Pancreas (tissue), 10 donors: ENCODE data around the gene IRAK2. TPM values are rescaled to one million over a fixed set of nuclear protein-coding genes. Genes with fewer than 3 reads are reported as not detected.
A peak's percentile ranks its signal among the peaks of the same experiment; 100 is the strongest.

Source experiments
- ATAC-seq, 4 donors: fragments of 200-7000 bp; cut with Tn5 transposase; one replicate each; pipeline versions ENCODE4 v1.8.0 to v1.9.1; 2020; ENCODE audit warnings: mild to moderate bottlenecking in 4 of 4, moderate library complexity in 4 of 4
- DNase-seq, 6 donors: peaks; one replicate each; pipeline ENCODE4 v3.0.0-alpha.2; 2020
- FAIRE-seq: peaks from 2 replicates; lab custom pipeline; 2012; peaks lifted over from hg19 to GRCh38; lab: Jason Lieb, UNC
- H3K27ac ChIP-seq, 4 donors: fragments of 200-600 bp; sonication (generic); 1 replicate in 3 of 4; 2 replicates in 1 of 4; pipeline versions ENCODE4 v1.5.0 to v1.8.0; 2020
- H3K27me3 ChIP-seq, 4 donors: fragments of 200-600 bp; one replicate each; pipeline ENCODE4 v1.8.0; 2021
- H3K36me3 ChIP-seq, 3 donors: fragments of 200-600 bp; sonication (generic) in 1 of 3; one replicate each; pipeline versions ENCODE4 v1.5.0 to v1.8.0; 2020 to 2021
- H3K4me1 ChIP-seq, 3 donors: fragments of 200-600 bp; one replicate each; pipeline ENCODE4 v1.8.0; 2021
- H3K4me3 ChIP-seq, 4 donors: fragments of 200-600 bp; sonication (generic) in 2 of 4; one replicate each; pipeline versions ENCODE4 v1.5.0 to v1.8.0; 2020 to 2021
- H3K9me3 ChIP-seq, 4 donors: fragments of 200-600 bp; one replicate each; pipeline ENCODE4 v1.8.0; 2021
- CTCF ChIP-seq, 4 donors: fragments of 200-600 bp; sonication (generic) in 3 of 4; IDR thresholded peaks; one replicate each; pipeline versions ENCODE4 v1.5.0 to v1.8.0; 2021; ENCODE audit warnings: antibody characterized with exemption in 4 of 4
- WGBS, 2 donors: extraction: QIAGEN DNeasy Blood & Tissue Kit; methylation state at CpG; one replicate each; pipeline ENCODE4 v1.1.7; 2013; 5-methylcytosine and 5-hydroxymethylcytosine counted together
- intact Hi-C, 3 donors: fragments of 100-400 bp; cut with DNase I; formaldehyde crosslinking; loops; one replicate each; pipeline versions ENCODE4 v1.11.1 to v1.14.2; 2022
- polyA plus RNA-seq, 2 donors: library from polyadenylated mRNA; stranded (reverse); fragments of 200-250 nt; gene quantifications; one replicate each; pipeline ENCODE4 v1.2.3, GENCODE V29; 2013
- total RNA-seq, 6 donors: library from RNA; stranded (reverse); fragmentation: NEBNext Ultra II Directional in 4 of 6; extraction: Animal tissue kit (Norgen Biotek cat#: 25700) in 4 of 6; gene quantifications; one replicate each; pipeline versions ENCODE4 v1.2.1 to v1.2.4, GENCODE V29; 2021 to 2023
- donor health status: healthy with polysubstance abuse.
- donor health status: DM: no; HTN: no; CAD: no; lungs with moderate emphysema.
- donor health status: DM: no; HTN: no; CAD: no.
- donor health status: control.
- donor health status: control.
- donor health status: Bipolar disorder and iron deficiency.
- donor health status: DM: yes; HTN: yes; CAD: no.
- donor health status: DM: no; HTN: no; CAD: no.
- donor health status: DM: no; HTN: no; CAD: no.
- donor health status: DM: yes; HTN: yes; CAD: no.

The IRAK2 gene
- total and polyA plus RNA-seq, 8 donors: 0.74 to 5.4 (median 1.2) TPM

DNA sequence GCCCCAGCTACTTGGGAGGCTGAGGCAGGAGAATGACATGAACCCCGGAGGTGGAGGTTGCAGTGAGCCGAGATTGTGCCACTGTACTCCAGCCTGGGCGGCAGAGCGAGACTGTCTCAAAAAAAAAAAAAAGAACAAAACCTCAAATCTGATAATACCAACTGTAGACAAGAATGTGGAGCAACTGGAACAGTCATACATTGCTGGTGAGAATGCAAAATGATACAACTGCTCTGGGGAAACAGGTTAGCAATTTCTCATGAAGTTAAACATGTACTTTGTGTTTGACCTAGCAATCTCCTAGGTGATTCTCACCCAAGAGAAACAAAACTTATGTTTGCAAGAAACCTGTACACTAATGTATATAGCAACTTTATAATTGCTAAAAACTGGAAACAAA, 27.5 kb upstream of the IRAK2 start:
- Histone ChIP-seq H3K4me3 (no peak overlapping the region), H3K4me1 (no peaks in the 10 kb centered on the region), H3K27ac (no peak overlapping the region), H3K9me3 (no peaks in the 10 kb centered on the region), H3K36me3 (no peaks in the 10 kb centered on the region), H3K27me3 (no peaks in the 10 kb centered on the region)
- ATAC-seq (no peak), FAIRE-seq (no peak), DNase-seq (no peak)
- TF ChIP-seq CTCF (IDR thresholded peaks at IDR 0.05): no peak
- WGBS, 2 donors: 53 to 69% methylated on average over 4 of the region's 4 CpGs
- intact Hi-C loops: no loop called here

DNA sequence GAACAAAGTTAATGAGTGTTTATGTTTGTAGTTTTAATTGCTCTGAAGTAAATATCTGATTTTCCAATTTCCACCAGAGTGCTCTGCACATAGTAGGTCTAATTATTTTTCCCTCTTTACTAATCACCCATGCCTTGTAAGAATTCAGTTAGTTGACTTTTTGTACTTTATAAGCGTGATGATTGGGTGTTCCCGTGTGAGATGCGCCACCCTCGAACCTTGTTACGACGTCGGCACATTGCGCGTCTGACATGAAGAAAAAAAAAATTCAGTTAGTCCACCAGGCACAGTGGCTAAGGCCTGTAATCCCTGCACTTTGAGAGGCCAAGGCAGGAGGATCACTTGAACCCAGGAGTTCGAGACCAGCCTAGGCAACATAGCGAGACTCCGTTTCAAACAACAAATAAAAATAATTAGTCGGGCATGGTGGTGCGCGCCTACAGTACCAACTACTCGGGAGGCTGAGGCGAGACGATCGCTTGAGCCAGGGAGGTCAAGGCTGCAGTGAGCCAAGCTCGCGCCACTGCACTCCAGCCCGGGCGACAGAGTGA, 23.6 kb upstream of the IRAK2 start:
- 71 to 81% methylated on average over 23 of the region's 23 CpGs for WGBS, 2 donors
- Histone ChIP-seq H3K9me3 (no peaks in the 10 kb centered on the region), H3K27ac (peak overlapping the region in 3 of 4 donors; percentile 67 to 92 (median 86)), H3K36me3 (no peaks in the 10 kb centered on the region), H3K27me3 (no peaks in the 10 kb centered on the region), H3K4me1 (peaks cover 0 to 12% (median 5%) of the 10 kb centered on the region in 3 donors), H3K4me3 (peak overlapping the region in 2 of 4 donors; percentile 58 to 60)
- DNase-seq: no peak
- no peak for FAIRE-seq
- intact Hi-C loops: no loop called here
- no peak for ATAC-seq
- no peak for TF ChIP-seq CTCF (IDR thresholded peaks at IDR 0.05)

- DNase-seq (peak in 1 of 6 donors; percentile 51), FAIRE-seq (no peak), ATAC-seq (peak in 2 of 4 donors; percentile 2)
- no peak for TF ChIP-seq CTCF (IDR thresholded peaks at IDR 0.05)
- Histone ChIP-seq H3K27me3 (no peaks in the 10 kb centered on the region), H3K4me3 (peak overlapping the region; percentile 58 to 85 (median 62)), H3K4me1 (peaks cover 0 to 12% (median 5%) of the 10 kb centered on the region in 3 donors), H3K36me3 (no peaks in the 10 kb centered on the region), H3K9me3 (no peaks in the 10 kb centered on the region), H3K27ac (no peak overlapping the region)
- 66 to 71% methylated on average over 29 of the region's 29 CpGs for WGBS, 2 donors
- intact Hi-C loops: no loop called here
These were observed 21.8 kb upstream of the IRAK2 start for GRCh38 chr3:10142707-10143560.

DNA sequence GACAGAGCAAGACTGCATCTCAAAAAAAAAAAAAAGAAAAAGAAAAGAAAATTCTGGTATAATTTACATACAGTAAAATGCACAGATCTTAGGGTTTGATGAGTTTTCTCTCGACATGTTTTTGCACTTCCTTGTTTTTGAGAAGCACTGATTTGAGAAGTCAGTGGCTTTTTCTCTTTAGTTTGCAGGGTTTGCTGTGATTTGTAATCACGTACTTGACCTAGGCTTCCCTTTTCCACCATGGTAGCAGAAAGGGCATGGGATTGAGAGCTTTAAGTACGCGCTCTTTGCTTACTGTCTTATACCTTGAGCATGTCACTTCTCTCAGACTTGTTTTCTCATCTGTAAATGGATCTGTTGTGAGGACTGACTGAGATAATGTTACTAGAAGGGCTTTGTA, 19.0 kb upstream of the IRAK2 start:
- DNase-seq (no peak), FAIRE-seq (no peak), ATAC-seq (no peak)
- Histone ChIP-seq H3K27ac (no peak overlapping the region), H3K4me3 (no peak overlapping the region), H3K36me3 (peaks cover 0 to 20% (median 4%) of the 10 kb centered on the region in 3 donors), H3K9me3 (no peaks in the 10 kb centered on the region), H3K4me1 (peaks cover 0 to 12% (median 5%) of the 10 kb centered on the region in 3 donors), H3K27me3 (no peaks in the 10 kb centered on the region)
- WGBS, 2 donors: 87 to 88% methylated on average over 4 of the region's 4 CpGs
- intact Hi-C loops: no loop called here
- no peak for TF ChIP-seq CTCF (IDR thresholded peaks at IDR 0.05)
